ENCODE data around the gene ZNF630. TPM values are rescaled to one million over a fixed set of nuclear protein-coding genes. Genes with fewer than 3 reads are reported as not detected.
"Not testable (repeated sequence)": the region's sequence is repeated elsewhere in the genome, so short reads cannot be mapped to it uniquely, and the experiment has no call there.

The ZNF630 gene
- total RNA-seq, 1 experiment from 2014 or later: not detected

GRCh38 chrX:48030237-48030636, 41.2 kb downstream of the ZNF630 start:
- DNase-seq (ENCODE audit: low read depth): no peak

- no peak for DNase-seq (ENCODE audit: low read depth)
Observed at GRCh38 chrX:48028091-48028490, 43.3 kb downstream of the ZNF630 start.

- DNase-seq (ENCODE audit: low read depth): not testable (repeated sequence)
Observed at GRCh38 chrX:48027545-48027944, 43.9 kb downstream of the ZNF630 start.

GRCh38 chrX:48025561-48025960, 45.9 kb downstream of the ZNF630 start:
- peak; percentile 30 for DNase-seq (ENCODE audit: low read depth)

- DNase-seq (ENCODE audit: low read depth): no peak
Observed at GRCh38 chrX:48022738-48023137, 48.7 kb downstream of the ZNF630 start.

- DNase-seq (ENCODE audit: low read depth): no peak
Observed at GRCh38 chrX:48022100-48022499, 49.3 kb downstream of the ZNF630 start.

GRCh38 chrX:48021026-48021900, 50.2 kb downstream of the ZNF630 start:
- DNase-seq (ENCODE audit: low read depth): peak; percentile 63

- DNase-seq (ENCODE audit: low read depth): not testable (repeated sequence)
Observed at GRCh38 chrX:48020472-48020871, 51.0 kb downstream of the ZNF630 start.

- not testable (repeated sequence) for DNase-seq (ENCODE audit: low read depth)
Observed at GRCh38 chrX:48019892-48020291, 51.5 kb downstream of the ZNF630 start.

- DNase-seq (ENCODE audit: low read depth): not testable (repeated sequence)
Observed at GRCh38 chrX:48016583-48017310, 54.7 kb downstream of the ZNF630 start.

GRCh38 chrX:48009445-48009960, 61.9 kb downstream of the ZNF630 start:
- DNase-seq (ENCODE audit: low read depth): not testable (repeated sequence)

Other genes with a start within 250 kb of the ZNF630 start
- 5.6 and 7.7 TPM in 2 replicates for gene ZNF81, start 234.7 kb downstream of the ZNF630 start, total RNA-seq (2014; rRNA removed; shearing (Covaris generic))
- 1.9 and 3.1 TPM in 2 replicates for gene ZNF182, start 67.7 kb downstream of the ZNF630 start, total RNA-seq (2014; rRNA removed; shearing (Covaris generic))
- gene SPACA5, start 64.7 kb downstream of the ZNF630 start, total RNA-seq (2014; rRNA removed; shearing (Covaris generic)): not detected in 2 replicates
- not detected in 2 replicates for gene SPACA5B, start 59.0 kb upstream of the ZNF630 start, total RNA-seq (2014; rRNA removed; shearing (Covaris generic))
- gene SSX5, start 125.2 kb upstream of the ZNF630 start, total RNA-seq (2014; rRNA removed; shearing (Covaris generic)): not detected in 2 replicates
- 109 and 139 TPM in 2 replicates for gene SSX1, start 183.8 kb upstream of the ZNF630 start, total RNA-seq (2014; rRNA removed; shearing (Covaris generic))